Gastrocnemius medialis (tissue), 4 donors: ENCODE data around the gene JMJD7.

Experiments used
- POLR2A ChIP-seq, 2 donors: fragments of 450-650 bp; IDR thresholded peaks; one replicate each; pipeline ENCODE4 v1.6.1; 2017; ENCODE audit warnings: antibody characterized with exemption in 2 of 2, mild to moderate bottlenecking in 2 of 2, moderate library complexity in 2 of 2
- TF ChIP-seq, protein P1 (sequence below), 5 experiments: fragments of 450-650 bp in 3 of 5; fragments of 200-600 bp in 2 of 5; sonication (generic) in 2 of 5; IDR thresholded peaks in 4 of 5; conservative IDR thresholded peaks in 1 of 5; 1 replicate in 4 of 5; 2 replicates in 1 of 5; pipeline ENCODE4 v1.5.1; 2016 to 2019; ENCODE audit warnings: antibody characterized with exemption in 5 of 5, mild to moderate bottlenecking in 3 of 5, moderate library complexity in 3 of 5

DNA sequence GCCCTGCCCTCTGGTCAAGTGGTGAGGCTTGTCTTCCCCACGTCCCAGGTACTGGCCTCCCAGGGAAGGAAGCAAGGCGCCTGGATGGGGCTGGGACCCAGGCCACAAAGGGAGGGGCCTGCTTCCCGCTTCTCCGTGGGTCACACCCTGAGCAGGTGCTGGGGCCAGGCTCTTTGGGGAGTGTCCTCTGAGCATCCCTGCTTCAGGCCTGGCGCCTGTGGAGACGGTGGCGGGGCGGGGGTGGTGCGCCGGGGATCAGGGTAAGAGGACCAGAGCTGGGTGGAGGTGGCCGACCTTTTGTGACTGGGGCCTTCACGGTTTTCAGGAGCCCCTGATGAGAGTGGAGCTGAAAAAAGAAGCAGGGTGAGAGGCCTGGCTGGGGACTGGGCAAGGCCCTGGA lies 14.3 kb downstream of the JMJD7 start:
- TF ChIP-seq, protein P1, sequence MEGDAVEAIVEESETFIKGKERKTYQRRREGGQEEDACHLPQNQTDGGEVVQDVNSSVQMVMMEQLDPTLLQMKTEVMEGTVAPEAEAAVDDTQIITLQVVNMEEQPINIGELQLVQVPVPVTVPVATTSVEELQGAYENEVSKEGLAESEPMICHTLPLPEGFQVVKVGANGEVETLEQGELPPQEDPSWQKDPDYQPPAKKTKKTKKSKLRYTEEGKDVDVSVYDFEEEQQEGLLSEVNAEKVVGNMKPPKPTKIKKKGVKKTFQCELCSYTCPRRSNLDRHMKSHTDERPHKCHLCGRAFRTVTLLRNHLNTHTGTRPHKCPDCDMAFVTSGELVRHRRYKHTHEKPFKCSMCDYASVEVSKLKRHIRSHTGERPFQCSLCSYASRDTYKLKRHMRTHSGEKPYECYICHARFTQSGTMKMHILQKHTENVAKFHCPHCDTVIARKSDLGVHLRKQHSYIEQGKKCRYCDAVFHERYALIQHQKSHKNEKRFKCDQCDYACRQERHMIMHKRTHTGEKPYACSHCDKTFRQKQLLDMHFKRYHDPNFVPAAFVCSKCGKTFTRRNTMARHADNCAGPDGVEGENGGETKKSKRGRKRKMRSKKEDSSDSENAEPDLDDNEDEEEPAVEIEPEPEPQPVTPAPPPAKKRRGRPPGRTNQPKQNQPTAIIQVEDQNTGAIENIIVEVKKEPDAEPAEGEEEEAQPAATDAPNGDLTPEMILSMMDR (IDR thresholded peaks at IDR 0.05 in 4 of 5, conservative IDR thresholded peaks at IDR 0.05 in 1 of 5): no peak
- no peak for TF ChIP-seq POLR2A (IDR thresholded peaks at IDR 0.05)
